Activated T-helper 1 cell treated with anti-CD3 and anti-CD28 coated beads, Interleukin-12 subunit alpha, Interleukin-12 subunit beta, Interleukin-2, Interleukin-4 antibody, amounts not matched to agents 30 ng/mL and 10 ng/mL and 1 ng/mL, durations not matched to agents 14 hours and 24 hours and 36 hours (primary cell): ENCODE measurements around the gene DHX36. TPM values are rescaled to one million over a fixed set of nuclear protein-coding genes. Genes with fewer than 3 reads are reported as not detected.

Source experiments
- DNase-seq: peaks from one replicate; pipeline ENCODE4 v3.0.0; 2021; ENCODE audit warnings: low spot score
- H3K27ac Mint-ChIP-seq: one replicate; pipeline ENCODE4 v1.8.0; 2021; ENCODE audit warnings: mild to moderate bottlenecking, mixed read lengths
- H3K27me3 Mint-ChIP-seq: one replicate; pipeline ENCODE4 v1.8.0; 2022; ENCODE audit warnings: mild to moderate bottlenecking, moderate library complexity, mixed read lengths; ENCODE audit not compliant: insufficient read depth
- H3K36me3 Mint-ChIP-seq: one replicate; pipeline ENCODE4 v1.8.0; 2021; ENCODE audit warnings: low read depth, mixed read lengths
- H3K4me1 Mint-ChIP-seq: one replicate; pipeline ENCODE4 v1.8.0; 2021; ENCODE audit warnings: low read depth, mixed read lengths
- H3K4me3 Mint-ChIP-seq: one replicate; pipeline ENCODE4 v1.8.0; 2021; ENCODE audit warnings: mild to moderate bottlenecking, moderate library complexity, mixed read lengths
- H3K9me3 Mint-ChIP-seq: one replicate; pipeline ENCODE4 v1.8.0; 2021; ENCODE audit warnings: mixed read lengths
- intact Hi-C: fragments of 100-400 bp; cut with micrococcal nuclease; formaldehyde crosslinking; loops from one replicate; pipeline ENCODE4 v1.15.1; 2024
- total RNA-seq: library from RNA; stranded (reverse); gene quantifications from 2 replicates; pipeline ENCODE4 v1.2.3, GENCODE V29; 2022

Gene DHX36
- total RNA-seq, 1 donor from 2014 or later: 95.2 TPM

GRCh38 chr3:154235330-154235729 is 89.0 kb downstream of the DHX36 start:
- DNase-seq: no peak
- Mint-ChIP-seq H3K27me3 (peaks cover 8% of the 10 kb centered on the region), H3K9me3 (no peaks in the 10 kb centered on the region), H3K4me3 (no peak overlapping the region), H3K4me1 (no peaks in the 10 kb centered on the region), H3K27ac (no peak overlapping the region), H3K36me3 (no peaks in the 10 kb centered on the region)
- intact Hi-C loops: loop anchor here (5.0 kb wide), 1 partner anchor 113 kb away; the partner anchor contains the start of gene ARHGEF26

GRCh38 chr3:154229217-154229590 is 95.1 kb downstream of the DHX36 start:
- H3K27ac Mint-ChIP-seq: no peak overlapping the region
- no peak overlapping the region for H3K4me3 Mint-ChIP-seq
- no peak for DNase-seq
- no peaks in the 10 kb centered on the region for H3K36me3 Mint-ChIP-seq
- peaks cover 13% of the 10 kb centered on the region for H3K27me3 Mint-ChIP-seq
- H3K9me3 Mint-ChIP-seq: no peaks in the 10 kb centered on the region
- H3K4me1 Mint-ChIP-seq: no peaks in the 10 kb centered on the region
- intact Hi-C loops: no loop called here

DNA sequence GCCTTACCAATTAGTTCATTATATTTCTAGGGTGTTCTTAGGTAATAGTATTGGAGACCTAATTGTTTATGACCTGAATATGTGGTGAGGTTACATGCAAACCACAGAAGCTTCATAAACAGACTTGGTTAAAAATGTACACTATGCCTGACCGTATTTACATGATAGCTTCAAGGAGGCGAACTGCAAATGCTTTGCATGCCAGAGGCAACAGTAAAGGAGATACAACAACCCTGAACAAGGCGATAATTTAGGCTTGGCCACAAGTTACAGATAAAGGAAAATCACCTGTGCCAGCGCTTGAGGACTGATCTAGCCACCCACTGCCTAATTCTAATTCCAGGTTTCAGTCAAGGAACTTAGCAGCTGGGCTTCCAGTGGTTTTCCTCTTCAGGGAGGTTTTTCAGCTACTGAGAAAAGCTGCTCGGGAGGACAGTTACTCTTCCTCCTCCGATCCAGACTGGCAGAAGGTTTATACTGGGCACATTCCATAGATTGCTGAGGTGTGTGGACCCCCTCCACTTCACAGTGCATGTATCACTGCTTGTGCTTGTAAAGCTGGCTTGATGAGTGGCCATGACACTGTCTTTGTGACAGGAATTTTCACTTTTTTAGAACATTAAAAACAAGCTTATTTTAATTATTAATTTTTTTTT is 95.6 kb downstream of the DHX36 start:
- intact Hi-C loops: no loop called here
- no peak overlapping the region for H3K27ac Mint-ChIP-seq
- H3K4me1 Mint-ChIP-seq: no peaks in the 10 kb centered on the region
- no peak overlapping the region for H3K4me3 Mint-ChIP-seq
- no peak for DNase-seq
- H3K36me3 Mint-ChIP-seq: no peaks in the 10 kb centered on the region
- peaks cover 13% of the 10 kb centered on the region for H3K27me3 Mint-ChIP-seq
- H3K9me3 Mint-ChIP-seq: no peaks in the 10 kb centered on the region

DNA sequence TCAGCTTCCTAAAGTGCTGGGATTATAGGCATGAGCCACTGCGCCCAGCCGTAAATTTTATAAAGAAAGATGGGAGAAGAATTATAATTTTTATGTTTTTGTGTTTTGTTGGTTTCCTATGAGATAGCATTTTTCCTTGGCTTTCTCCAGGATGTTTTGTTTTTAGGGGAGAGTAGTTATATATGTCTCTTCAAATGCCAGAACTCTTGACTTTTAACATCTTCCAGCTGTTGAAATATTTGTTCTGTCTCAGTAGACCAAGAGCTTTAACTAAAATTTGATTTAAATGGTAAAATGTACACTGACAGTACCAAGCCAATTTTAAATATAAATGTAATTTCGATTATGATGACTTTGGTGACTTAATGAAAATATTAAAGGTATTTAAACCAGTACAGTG is 96.8 kb downstream of the DHX36 start:
- Mint-ChIP-seq H3K27me3 (peaks cover 8% of the 10 kb centered on the region), H3K4me1 (no peaks in the 10 kb centered on the region), H3K9me3 (no peaks in the 10 kb centered on the region), H3K4me3 (no peak overlapping the region), H3K36me3 (no peaks in the 10 kb centered on the region), H3K27ac (no peak overlapping the region)
- no peak for DNase-seq
- intact Hi-C loops: no loop called here

DNA sequence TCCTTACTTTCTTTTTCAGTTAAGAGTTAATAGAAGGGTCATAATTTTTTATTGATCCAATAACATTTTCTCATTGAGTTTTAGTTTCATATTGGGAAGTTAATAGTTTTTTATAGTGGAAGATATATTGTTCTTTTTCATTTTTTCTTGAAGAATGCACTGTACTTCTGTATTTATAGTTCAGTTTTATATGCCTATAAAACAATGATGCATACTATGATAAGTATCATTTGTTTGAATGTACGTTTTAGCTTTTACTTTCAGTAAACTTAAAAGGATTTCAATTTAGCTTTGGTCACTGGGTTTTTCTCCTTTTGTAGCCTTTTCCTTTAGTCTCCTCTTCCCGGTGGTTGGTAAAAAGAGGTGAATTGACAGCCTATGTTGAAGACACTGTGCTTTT is 98.8 kb downstream of the DHX36 start:
- Mint-ChIP-seq H3K9me3 (no peaks in the 10 kb centered on the region), H3K4me1 (no peaks in the 10 kb centered on the region), H3K36me3 (no peaks in the 10 kb centered on the region), H3K27me3 (peaks cover 10% of the 10 kb centered on the region), H3K4me3 (no peak overlapping the region), H3K27ac (no peak overlapping the region)
- no peak for DNase-seq
- intact Hi-C loops: no loop called here

DNA sequence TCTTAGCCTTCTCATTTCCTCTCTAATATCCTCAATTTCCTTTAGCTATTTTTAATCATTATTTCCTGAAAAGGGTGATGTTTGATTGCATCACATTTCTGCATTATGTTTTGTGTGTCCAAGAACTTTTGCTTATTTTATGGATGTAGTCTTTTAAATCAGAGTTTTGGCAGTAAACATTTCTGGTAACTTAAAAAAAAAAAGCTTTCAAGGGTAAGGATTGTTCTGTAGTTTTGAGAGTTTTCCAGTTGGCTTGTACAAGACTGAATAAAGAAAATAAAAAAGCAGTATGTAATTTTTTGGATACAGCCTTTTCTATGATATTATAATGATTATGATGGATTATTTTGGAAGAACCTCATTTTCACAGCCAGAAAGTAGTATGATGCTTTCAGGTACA is 99.4 kb downstream of the DHX36 start:
- no peaks in the 10 kb centered on the region for H3K4me1 Mint-ChIP-seq
- H3K9me3 Mint-ChIP-seq: no peaks in the 10 kb centered on the region
- no peak overlapping the region for H3K27ac Mint-ChIP-seq
- no peak overlapping the region for H3K4me3 Mint-ChIP-seq
- intact Hi-C loops: no loop called here
- peaks cover 10% of the 10 kb centered on the region for H3K27me3 Mint-ChIP-seq
- no peaks in the 10 kb centered on the region for H3K36me3 Mint-ChIP-seq
- no peak for DNase-seq

GRCh38 chr3:154224366-154224765 is 99.9 kb downstream of the DHX36 start:
- no peaks in the 10 kb centered on the region for H3K9me3 Mint-ChIP-seq
- H3K36me3 Mint-ChIP-seq: no peaks in the 10 kb centered on the region
- no peak overlapping the region for H3K27ac Mint-ChIP-seq
- no peak for DNase-seq
- peaks cover 8% of the 10 kb centered on the region for H3K27me3 Mint-ChIP-seq
- intact Hi-C loops: no loop called here
- H3K4me3 Mint-ChIP-seq: no peak overlapping the region
- H3K4me1 Mint-ChIP-seq: no peaks in the 10 kb centered on the region

- no peaks in the 10 kb centered on the region for H3K36me3 Mint-ChIP-seq
Observed at GRCh38 chr3:154223519-154223918, 100.8 kb downstream of the DHX36 start.

More at GRCh38 chr3:154223519-154223918, 100.8 kb downstream of the DHX36 start:
- Mint-ChIP-seq H3K27ac (no peak overlapping the region), H3K9me3 (no peaks in the 10 kb centered on the region), H3K27me3 (peaks cover 5% of the 10 kb centered on the region), H3K4me1 (no peaks in the 10 kb centered on the region), H3K4me3 (no peak overlapping the region)
- intact Hi-C loops: no loop called here
- DNase-seq: no peak

Other genes starting within 250 kb of the DHX36 start
- gene ARHGEF26, start 203.1 kb downstream of the DHX36 start, total RNA-seq: 0.22 TPM in 1 of 2 replicates, not detected in the other
- not detected in 2 replicates for gene GPR149, start 105.7 kb upstream of the DHX36 start, total RNA-seq